HG02678 (cell line): ENCODE data around the gene KCNJ5.

Experiments
- ATAC-seq: cut with Tn5 transposase; IDR thresholded peaks from one replicate; pipeline ENCODE4 v1.9.1; 2021; ENCODE audit warnings: mild to moderate bottlenecking, moderate library complexity; ENCODE audit not compliant: unreplicated experiment

Gene KCNJ5

DNA sequence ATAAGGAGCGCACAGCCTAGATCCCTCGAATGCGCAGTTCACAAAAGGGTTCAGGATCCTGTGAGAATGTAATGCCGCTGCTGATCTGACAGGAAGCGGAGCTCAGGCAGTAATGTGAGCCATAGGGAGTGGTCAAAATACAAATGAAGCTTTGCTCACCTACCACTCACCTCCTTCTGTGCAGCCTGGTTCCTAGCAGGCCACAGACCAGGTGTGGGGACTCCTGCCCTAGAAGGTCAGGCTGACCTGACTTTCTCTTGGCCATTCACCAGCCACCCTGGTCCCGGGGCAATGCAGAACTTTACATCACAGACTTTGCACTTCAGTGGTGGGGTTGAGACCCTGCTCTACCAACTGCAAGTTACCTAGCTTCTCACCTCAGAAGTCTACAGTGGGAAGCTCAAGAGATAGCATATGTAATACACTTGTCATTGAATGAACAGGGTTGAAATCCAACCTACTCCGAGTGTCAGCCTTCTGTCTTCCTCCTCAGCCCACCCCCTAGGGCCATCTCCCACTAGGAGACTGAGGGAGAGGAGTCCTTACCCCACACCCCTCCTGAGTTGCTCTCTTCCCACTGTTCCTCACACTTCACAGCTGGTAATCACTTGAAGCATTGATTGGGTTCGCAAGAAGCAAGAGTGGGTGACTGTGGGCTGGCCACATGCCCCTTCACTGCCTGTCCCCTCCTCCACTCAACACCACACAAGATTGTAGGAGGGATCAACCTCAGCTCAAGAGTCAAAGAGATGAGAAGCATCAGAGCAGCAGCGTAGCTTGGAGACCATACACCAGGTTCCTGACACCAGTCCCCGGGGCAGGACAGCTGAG, 22.1 kb upstream of the KCNJ5 start:
- ATAC-seq = no peak

- no peak for ATAC-seq
Measured at GRCh38 chr11:128871168-128871610, 20.0 kb upstream of the KCNJ5 start.

DNA sequence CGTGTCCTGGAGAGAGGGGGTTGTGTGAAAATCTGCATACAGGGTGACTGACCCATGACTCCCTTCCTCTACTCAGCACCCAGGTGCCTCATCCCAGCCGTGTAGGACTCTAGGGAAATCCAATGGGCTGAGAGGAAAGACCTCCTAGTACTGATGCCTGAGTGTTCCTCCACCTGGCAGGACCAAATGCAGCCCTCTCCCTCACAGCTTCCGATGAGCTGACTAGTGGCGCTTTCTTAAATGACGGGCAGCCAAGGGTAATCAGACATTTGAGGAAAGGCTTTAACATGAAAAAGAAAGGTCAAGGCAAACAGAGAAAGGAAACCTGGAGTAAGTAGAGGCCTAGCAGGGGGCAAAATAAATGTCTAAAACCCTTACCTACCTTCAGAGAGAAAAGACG, 19.1 kb upstream of the KCNJ5 start:
- ATAC-seq = no peak

DNA sequence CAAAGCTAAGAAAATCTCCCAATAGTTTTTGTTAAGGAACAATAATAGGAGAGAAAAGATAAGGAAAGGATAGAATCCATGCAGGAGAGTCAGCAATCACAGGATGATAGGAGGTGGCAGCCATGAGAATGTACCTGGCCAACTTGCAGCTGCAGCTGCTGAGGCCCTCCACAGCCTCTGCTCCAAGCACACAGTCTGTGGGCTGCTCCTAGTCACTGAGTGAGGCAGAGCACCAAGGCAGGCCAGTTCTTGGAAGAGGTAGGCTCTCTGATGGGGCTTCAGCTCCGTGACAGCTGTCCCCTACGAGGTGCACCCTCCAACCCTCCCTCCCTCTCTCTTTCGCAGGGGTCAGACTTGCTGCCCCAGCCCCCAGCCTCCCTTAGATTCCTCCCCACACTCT, 18.6 kb upstream of the KCNJ5 start:
- no peak for ATAC-seq

DNA sequence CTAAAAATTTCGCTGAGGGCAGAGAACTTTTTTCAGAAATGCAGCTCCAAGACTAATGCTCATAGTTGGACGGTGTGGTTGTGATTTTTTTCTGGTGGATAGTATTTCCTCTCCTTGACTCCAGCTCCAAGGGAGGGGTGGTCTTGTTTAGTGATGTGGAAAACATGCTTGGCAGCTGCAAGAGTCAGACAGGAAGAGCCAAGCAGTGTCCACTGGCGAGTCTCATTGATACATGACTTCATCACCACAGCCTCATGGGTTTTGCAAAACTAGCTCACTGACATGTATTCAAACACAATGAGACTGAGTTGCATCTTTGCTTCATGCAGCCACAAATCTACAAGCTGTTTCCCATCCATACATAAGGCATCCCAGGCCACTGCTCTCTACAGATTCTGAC, 16.7 kb upstream of the KCNJ5 start:
- no peak for ATAC-seq

GRCh38 chr11:128876133-128876650, 15.0 kb upstream of the KCNJ5 start:
- no peak for ATAC-seq

GRCh38 chr11:128877726-128878125, 13.4 kb upstream of the KCNJ5 start:
- ATAC-seq = no peak

DNA sequence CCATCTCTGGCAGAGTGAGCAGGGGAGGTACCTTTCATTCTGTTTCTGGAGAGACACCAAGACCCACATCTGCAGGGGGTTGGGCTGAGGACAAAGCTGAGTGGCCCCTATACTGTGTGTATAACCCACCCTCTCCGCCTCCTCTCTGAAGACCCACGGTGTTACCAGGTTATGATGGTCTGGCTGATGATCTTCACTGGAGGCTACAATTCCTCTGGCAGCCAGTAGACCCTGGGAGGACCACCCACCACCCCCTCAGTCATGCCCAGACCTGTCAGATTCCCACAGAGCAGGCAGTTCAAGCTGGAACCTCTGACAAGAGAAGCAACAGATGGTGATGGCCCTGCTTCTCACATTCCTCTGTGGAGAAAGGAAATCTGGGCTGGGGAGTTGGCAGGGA, 12.7 kb upstream of the KCNJ5 start:
- ATAC-seq = no peak

GRCh38 chr11:128879817-128880216, 11.3 kb upstream of the KCNJ5 start:
- ATAC-seq = no peak

- no peak for ATAC-seq
Measured at GRCh38 chr11:128881221-128881620, 9.9 kb upstream of the KCNJ5 start.

DNA sequence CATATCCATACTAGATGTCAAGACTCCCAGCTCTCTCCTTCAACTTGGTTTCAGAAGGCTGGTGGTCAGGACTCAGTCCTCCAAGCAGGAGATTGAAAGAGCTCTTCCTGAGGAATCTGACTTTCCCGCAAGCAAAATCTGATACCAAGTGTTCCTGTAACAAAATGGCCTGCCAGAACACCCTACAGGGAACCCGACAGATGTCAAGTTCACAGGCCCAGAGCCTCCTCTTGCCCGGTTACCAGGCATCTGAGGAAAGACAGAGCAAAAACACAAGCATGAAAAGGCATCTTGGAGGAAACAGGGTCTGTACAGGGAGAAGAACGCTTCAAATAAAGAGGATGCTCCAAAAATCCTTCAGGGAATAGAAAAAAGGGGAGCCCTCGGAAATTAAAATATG, 8.7 kb upstream of the KCNJ5 start:
- no peak for ATAC-seq

GRCh38 chr11:128884054-128884453, 7.1 kb upstream of the KCNJ5 start:
- no peak for ATAC-seq

GRCh38 chr11:128884703-128885338, 6.3 kb upstream of the KCNJ5 start:
- peak; percentile 86 for ATAC-seq

DNA sequence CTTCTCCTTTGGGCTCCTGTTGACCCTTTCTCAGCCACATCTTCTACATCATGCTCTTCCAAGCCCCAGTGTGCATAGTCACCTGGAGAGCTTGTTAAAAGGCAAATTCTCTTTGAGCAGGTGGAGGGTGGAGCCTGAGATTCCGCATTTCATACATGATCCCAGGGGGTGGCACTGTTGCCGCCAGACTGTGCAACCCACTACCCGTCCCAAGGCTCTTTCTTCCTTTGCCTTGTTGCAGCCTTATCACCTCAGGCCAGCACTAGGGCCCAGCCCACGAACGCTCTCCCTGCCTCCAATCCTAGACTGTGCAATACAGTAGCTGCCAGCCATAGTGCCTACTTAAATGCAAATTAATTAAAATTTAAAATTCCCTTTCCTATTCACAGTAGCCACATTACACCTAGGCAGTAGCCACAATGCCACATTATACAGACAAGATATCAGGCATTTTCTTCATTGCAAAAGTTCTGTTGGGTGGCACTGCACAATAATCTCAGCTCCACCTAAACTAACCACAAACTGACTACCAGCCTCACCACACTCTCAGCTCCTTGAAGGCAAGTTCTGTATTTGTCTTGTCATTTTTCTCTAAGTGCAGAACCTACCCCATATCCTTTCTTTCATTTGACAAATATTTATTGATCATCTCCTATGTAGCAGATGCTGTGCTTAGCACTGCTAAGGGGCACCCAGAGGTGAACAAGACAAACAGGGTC, 4.6 kb upstream of the KCNJ5 start:
- no peak for ATAC-seq

DNA sequence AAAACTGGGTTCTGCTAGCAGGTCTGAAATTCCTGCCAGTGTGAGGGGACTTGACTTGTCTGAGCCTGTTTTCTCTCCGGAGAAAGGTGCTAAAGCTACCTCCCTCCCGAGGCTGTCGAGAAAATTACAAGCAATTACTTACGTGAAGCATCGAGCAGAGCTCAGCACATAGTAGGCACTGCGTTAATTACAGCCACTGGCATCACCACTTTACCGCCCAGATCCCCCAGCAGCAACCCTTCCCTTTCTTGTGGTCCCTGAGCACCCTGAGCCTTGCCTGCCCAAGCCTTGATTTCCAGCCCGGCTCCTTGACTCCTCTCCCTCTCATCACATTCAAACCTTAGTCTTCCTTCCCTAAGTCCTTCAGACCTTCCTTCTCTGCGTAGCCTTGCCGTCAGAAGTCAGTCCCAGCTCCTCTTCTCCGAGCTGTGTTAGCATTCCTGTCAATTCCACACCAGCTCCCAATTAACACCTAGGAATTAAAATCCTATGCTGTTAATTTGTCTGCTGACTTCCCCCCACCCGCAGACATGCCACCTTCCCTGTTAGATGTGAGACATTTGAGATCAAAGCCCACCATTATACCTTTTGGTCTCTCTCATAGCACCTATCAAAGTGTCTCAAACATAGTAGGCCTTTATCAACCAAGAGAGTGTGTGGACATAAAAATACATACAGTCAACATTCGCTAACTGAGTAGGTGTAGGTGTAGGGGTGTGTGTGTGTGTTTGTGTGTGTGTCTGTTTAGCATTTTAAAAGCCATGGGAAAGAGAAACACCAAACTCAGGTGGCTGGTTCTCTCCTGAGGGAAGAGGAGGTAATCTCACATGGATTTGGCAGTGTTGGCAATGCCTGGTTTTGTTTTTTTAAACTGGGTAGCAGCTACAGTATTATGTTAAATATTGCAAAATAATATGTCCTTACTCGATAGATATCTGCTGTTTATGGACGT, 2.8 kb upstream of the KCNJ5 start:
- ATAC-seq = no peak

DNA sequence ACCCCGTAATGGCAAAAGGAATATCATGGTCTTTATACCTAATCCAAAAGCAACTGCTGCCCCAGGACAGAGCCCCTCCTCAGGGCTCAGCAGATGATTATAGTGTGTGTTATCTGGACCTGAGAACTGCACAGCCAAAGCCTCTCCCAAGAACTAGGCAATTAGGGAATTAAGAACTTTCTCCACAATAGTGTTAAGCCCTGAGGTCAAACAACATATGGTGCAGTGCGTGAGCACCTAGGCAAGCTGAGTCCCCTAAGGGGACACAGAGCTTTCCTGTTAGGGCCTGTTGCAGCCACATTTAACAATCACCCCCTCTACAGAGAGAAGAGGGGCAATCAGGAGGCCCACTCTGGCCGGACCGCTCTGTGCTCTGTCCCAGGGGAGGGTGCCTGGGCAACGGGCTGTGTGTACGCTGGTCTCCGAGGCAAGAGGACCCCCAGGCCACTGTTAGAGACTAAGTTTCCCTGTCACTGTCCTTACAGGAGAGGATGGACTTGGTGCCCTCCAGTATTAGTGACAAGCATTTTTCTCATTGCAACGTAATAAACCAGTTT, 1.4 kb upstream of the KCNJ5 start:
- no peak for ATAC-seq

DNA sequence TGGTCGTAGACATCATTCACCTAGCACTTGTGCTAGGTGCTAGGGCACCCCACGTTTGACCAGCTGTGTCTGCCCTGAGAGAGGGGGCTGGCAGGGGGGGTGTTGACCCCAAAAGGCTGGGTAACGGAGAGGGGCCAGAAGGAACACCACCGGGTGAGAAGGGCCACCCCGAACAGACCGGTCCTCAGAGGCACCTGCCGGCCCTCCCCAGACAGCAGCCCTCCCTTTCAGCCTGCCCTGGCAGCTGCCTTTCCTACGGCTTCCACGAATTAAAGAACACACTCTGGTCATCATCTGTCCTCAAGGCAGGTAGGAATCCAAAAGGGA, 977 bp upstream of the KCNJ5 start:
- no peak for ATAC-seq

DNA sequence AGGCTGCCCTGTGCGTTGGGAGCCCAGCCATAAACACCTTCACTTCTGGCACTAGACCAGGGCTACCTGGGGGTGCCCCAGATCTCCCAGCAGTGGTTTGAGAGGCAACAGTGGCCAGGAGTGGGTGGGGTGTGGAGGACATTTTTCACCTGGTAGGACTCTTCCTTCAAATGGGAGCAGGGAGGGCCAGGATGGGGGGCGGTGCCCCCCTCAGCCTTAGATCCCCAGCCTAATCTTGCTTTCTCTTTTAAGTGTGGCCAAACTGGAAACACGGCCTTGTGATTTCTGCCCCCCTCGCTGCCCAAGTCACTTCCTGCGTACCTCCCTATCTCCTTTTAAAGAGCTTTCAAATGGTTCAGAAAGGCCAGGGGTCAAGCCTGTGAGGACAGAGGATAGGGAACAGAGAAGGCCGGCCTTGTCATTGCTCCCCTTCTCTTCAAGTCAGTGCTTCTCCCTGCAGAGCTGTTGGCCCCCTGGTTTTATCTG, 800 bp downstream of the KCNJ5 start:
- ATAC-seq = no peak

GRCh38 chr11:128892866-128893565, 1.9 kb downstream of the KCNJ5 start:
- no peak for ATAC-seq
